ENCODE results near the gene FBXO28. TPM values are rescaled to one million over a fixed set of nuclear protein-coding genes. Genes with fewer than 3 reads are reported as not detected.

FBXO28 gene
- polyA plus RNA-seq, 4 donors: 24.1 to 34.7 (median 32.9) TPM

Other genes with a start within 250 kb of the FBXO28 start
- 10 to 100 TPM; 50.4 to 87.0 (median 61.5) TPM for gene DEGS1, start 69.1 kb downstream of the FBXO28 start, polyA plus RNA-seq (ENCODE audit: insufficient read length in 4 of 4)
- 10 to 100 TPM; 28.7 to 44.3 (median 42.4) TPM for gene NVL, start 216.1 kb downstream of the FBXO28 start, polyA plus RNA-seq (ENCODE audit: insufficient read length in 4 of 4)
- 10 to 100 TPM; 45.6 to 56.7 (median 51.4) TPM for gene CNIH4, start 242.8 kb downstream of the FBXO28 start, polyA plus RNA-seq (ENCODE audit: insufficient read length in 4 of 4)